ENCODE data around the gene GRAMD1C.

Gene GRAMD1C

GRCh38 chr3:113897373-113897777, 58.8 kb downstream of the GRAMD1C start:
- H3K23ac ChIP-seq (ENCODE audit: low read length in 2 of 2), result no peak overlapping the region
- H2BK12ac ChIP-seq (ENCODE audit: low read length in 2 of 2), result no peak overlapping the region
- no peak overlapping the region for H2AFZ ChIP-seq (ENCODE audit: low read depth, low read length)
- H3K36me3 ChIP-seq (ENCODE audit: control insufficient read depth in 1 of 2, insufficient read depth in 2 of 2, low read depth in 1 of 2, low read length in 2 of 2), result no peaks in the 10 kb centered on the region
- H3K9ac ChIP-seq (ENCODE audit: low read length), result peak overlapping the region; percentile 68
- DNase-seq, result no peak
- no peak overlapping the region for H2BK15ac ChIP-seq (ENCODE audit: low read depth, poor library complexity, severe bottlenecking)
- H2BK120ac ChIP-seq (ENCODE audit: low read depth, low read length), result no peak overlapping the region
- H3K27me3 ChIP-seq (ENCODE audit: control insufficient read depth in 1 of 2, insufficient read depth in 1 of 2, low read length in 2 of 2), result no peaks in the 10 kb centered on the region
- no peak overlapping the region for H2AK5ac ChIP-seq (ENCODE audit: low read length, severe bottlenecking)
- no peak overlapping the region for H3K4ac ChIP-seq (ENCODE audit: low read depth in 1 of 2, low read length in 2 of 2)
- H3K4me3 ChIP-seq (ENCODE audit: insufficient read depth in 1 of 2, low read depth in 1 of 2, low read length in 2 of 2), result peak overlapping the region in 1 of 2 experiments; percentile 62
- no peak overlapping the region for H3K27ac ChIP-seq (ENCODE audit: low read length, poor library complexity, severe bottlenecking)
- no peak overlapping the region for H3K14ac ChIP-seq (ENCODE audit: low read length in 2 of 2)
- no peak overlapping the region for H4K8ac ChIP-seq (ENCODE audit: low read length)
- no peak overlapping the region for H3K4me2 ChIP-seq (ENCODE audit: low read length, poor library complexity, severe bottlenecking)
- no peak overlapping the region for H3K18ac ChIP-seq (ENCODE audit: low read depth in 1 of 2, low read length in 2 of 2)
- no peak overlapping the region for H4K91ac ChIP-seq (ENCODE audit: low read length)
- no peaks in the 10 kb centered on the region for H3K9me3 ChIP-seq (ENCODE audit: control insufficient read depth, low read length)
- WGBS, result no CpG with 5 or more reads among the region's 1 CpG
- no peaks in the 10 kb centered on the region for H3K79me1 ChIP-seq (replicated peaks; ENCODE audit: low read length, poor library complexity, severe bottlenecking)
- H3K4me1 ChIP-seq (ENCODE audit: control insufficient read depth, insufficient read depth, low read depth, low read length), result no peaks in the 10 kb centered on the region
- H2BK5ac ChIP-seq (ENCODE audit: low read depth, low read length, poor library complexity, severe bottlenecking), result no peak overlapping the region

DNA sequence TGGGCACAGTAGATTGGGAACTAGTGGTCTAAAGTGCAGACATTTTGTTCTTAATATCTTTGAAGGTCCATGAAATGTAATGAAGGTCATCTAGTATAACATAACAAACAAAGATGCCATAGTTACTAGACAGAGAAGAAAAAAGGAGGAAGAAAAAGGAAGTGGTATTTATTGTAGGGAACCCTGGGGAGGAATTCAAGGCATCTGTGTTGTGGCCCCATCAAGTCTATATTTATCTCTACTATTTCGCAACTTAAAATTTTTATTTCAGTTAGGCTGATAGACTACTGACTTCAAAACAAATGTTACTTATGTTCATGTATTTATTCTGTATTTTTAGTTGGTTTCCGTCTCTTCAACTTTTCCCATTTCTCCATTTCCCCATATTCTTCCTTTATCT, 60.3 kb downstream of the GRAMD1C start:
- H3K79me1 ChIP-seq (replicated peaks; ENCODE audit: low read length, poor library complexity, severe bottlenecking), result no peaks in the 10 kb centered on the region
- H3K18ac ChIP-seq (ENCODE audit: low read depth in 1 of 2, low read length in 2 of 2), result no peak overlapping the region
- H2BK120ac ChIP-seq (ENCODE audit: low read depth, low read length), result no peak overlapping the region
- no peak overlapping the region for H3K27ac ChIP-seq (ENCODE audit: low read length, poor library complexity, severe bottlenecking)
- H2BK12ac ChIP-seq (ENCODE audit: low read length in 2 of 2), result no peak overlapping the region
- no peak overlapping the region for H3K4me3 ChIP-seq (ENCODE audit: insufficient read depth in 1 of 2, low read depth in 1 of 2, low read length in 2 of 2)
- no peaks in the 10 kb centered on the region for H3K36me3 ChIP-seq (ENCODE audit: control insufficient read depth in 1 of 2, insufficient read depth in 2 of 2, low read depth in 1 of 2, low read length in 2 of 2)
- no peaks in the 10 kb centered on the region for H3K9me3 ChIP-seq (ENCODE audit: control insufficient read depth, low read length)
- no peak overlapping the region for H3K23ac ChIP-seq (ENCODE audit: low read length in 2 of 2)
- H3K27me3 ChIP-seq (ENCODE audit: control insufficient read depth in 1 of 2, insufficient read depth in 1 of 2, low read length in 2 of 2), result no peaks in the 10 kb centered on the region
- H3K9ac ChIP-seq (ENCODE audit: low read length), result no peak overlapping the region
- no peak overlapping the region for H3K4me2 ChIP-seq (ENCODE audit: low read length, poor library complexity, severe bottlenecking)
- no peak overlapping the region for H4K91ac ChIP-seq (ENCODE audit: low read length)
- H4K8ac ChIP-seq (ENCODE audit: low read length), result no peak overlapping the region
- no peak overlapping the region for H2AK5ac ChIP-seq (ENCODE audit: low read length, severe bottlenecking)
- H2BK5ac ChIP-seq (ENCODE audit: low read depth, low read length, poor library complexity, severe bottlenecking), result no peak overlapping the region
- 93% methylated on average over 1 of the region's 2 CpGs for WGBS
- no peak overlapping the region for H3K4ac ChIP-seq (ENCODE audit: low read depth in 1 of 2, low read length in 2 of 2)
- no peak overlapping the region for H2AFZ ChIP-seq (ENCODE audit: low read depth, low read length)
- H2BK15ac ChIP-seq (ENCODE audit: low read depth, poor library complexity, severe bottlenecking), result no peak overlapping the region
- peak; percentile 48 for DNase-seq
- no peaks in the 10 kb centered on the region for H3K4me1 ChIP-seq (ENCODE audit: control insufficient read depth, insufficient read depth, low read depth, low read length)
- H3K14ac ChIP-seq (ENCODE audit: low read length in 2 of 2), result no peak overlapping the region

GRCh38 chr3:113906568-113907140, 68.1 kb downstream of the GRAMD1C start:
- no peak overlapping the region for H4K91ac ChIP-seq (ENCODE audit: low read length)
- no peak overlapping the region for H3K18ac ChIP-seq (ENCODE audit: low read depth in 1 of 2, low read length in 2 of 2)
- H2AK5ac ChIP-seq (ENCODE audit: low read length, severe bottlenecking), result no peak overlapping the region
- H3K9ac ChIP-seq (ENCODE audit: low read length), result no peak overlapping the region
- no peaks in the 10 kb centered on the region for H3K36me3 ChIP-seq (ENCODE audit: control insufficient read depth in 1 of 2, insufficient read depth in 2 of 2, low read depth in 1 of 2, low read length in 2 of 2)
- H3K14ac ChIP-seq (ENCODE audit: low read length in 2 of 2), result no peak overlapping the region
- H2BK120ac ChIP-seq (ENCODE audit: low read depth, low read length), result no peak overlapping the region
- H3K4me2 ChIP-seq (ENCODE audit: low read length, poor library complexity, severe bottlenecking), result no peak overlapping the region
- H3K4me1 ChIP-seq (ENCODE audit: control insufficient read depth, insufficient read depth, low read depth, low read length), result no peaks in the 10 kb centered on the region
- H4K8ac ChIP-seq (ENCODE audit: low read length), result no peak overlapping the region
- H3K27ac ChIP-seq (ENCODE audit: low read length, poor library complexity, severe bottlenecking), result no peak overlapping the region
- no peak overlapping the region for H2BK12ac ChIP-seq (ENCODE audit: low read length in 2 of 2)
- H2BK5ac ChIP-seq (ENCODE audit: low read depth, low read length, poor library complexity, severe bottlenecking), result no peak overlapping the region
- H3K79me1 ChIP-seq (replicated peaks; ENCODE audit: low read length, poor library complexity, severe bottlenecking), result no peaks in the 10 kb centered on the region
- H2BK15ac ChIP-seq (ENCODE audit: low read depth, poor library complexity, severe bottlenecking), result no peak overlapping the region
- no peak overlapping the region for H3K4ac ChIP-seq (ENCODE audit: low read depth in 1 of 2, low read length in 2 of 2)
- 96% methylated on average over 4 of the region's 4 CpGs for WGBS
- H3K4me3 ChIP-seq (ENCODE audit: insufficient read depth in 1 of 2, low read depth in 1 of 2, low read length in 2 of 2), result no peak overlapping the region
- H3K23ac ChIP-seq (ENCODE audit: low read length in 2 of 2), result no peak overlapping the region
- H2AFZ ChIP-seq (ENCODE audit: low read depth, low read length), result no peak overlapping the region
- DNase-seq, result no peak
- no peaks in the 10 kb centered on the region for H3K27me3 ChIP-seq (ENCODE audit: control insufficient read depth in 1 of 2, insufficient read depth in 1 of 2, low read length in 2 of 2)
- peaks cover 5% of the 10 kb centered on the region for H3K9me3 ChIP-seq (ENCODE audit: control insufficient read depth, low read length)

DNA sequence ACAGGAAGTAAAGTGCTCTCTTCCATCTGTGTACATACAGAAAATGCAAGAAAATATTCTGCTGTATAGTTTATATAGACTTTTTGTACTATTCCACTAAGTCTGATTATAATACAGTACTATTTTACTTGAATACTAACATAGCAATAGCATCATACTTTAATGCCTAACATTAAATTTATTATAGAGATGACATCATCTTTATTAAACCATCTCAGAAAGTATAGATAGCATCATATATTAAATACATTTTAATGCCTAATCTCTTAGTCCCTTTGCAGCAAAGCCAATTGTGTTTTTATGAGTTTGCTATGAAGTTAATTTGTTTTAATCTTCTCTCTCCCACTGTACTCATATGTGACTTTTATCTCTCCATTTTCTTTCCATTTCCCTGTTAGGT, 69.5 kb downstream of the GRAMD1C start:
- no peak overlapping the region for H4K91ac ChIP-seq (ENCODE audit: low read length)

More for the DNA sequence above, 69.5 kb downstream of the GRAMD1C start:
- Histone ChIP-seq H2BK5ac (ENCODE audit: low read depth, low read length, poor library complexity, severe bottlenecking) (no peak overlapping the region), H3K9me3 (ENCODE audit: control insufficient read depth, low read length) (peaks cover 5% of the 10 kb centered on the region), H3K27me3 (ENCODE audit: control insufficient read depth in 1 of 2, insufficient read depth in 1 of 2, low read length in 2 of 2) (no peaks in the 10 kb centered on the region), H3K79me1 (replicated peaks; ENCODE audit: low read length, poor library complexity, severe bottlenecking) (no peaks in the 10 kb centered on the region), H4K8ac (ENCODE audit: low read length) (no peak overlapping the region), H3K9ac (ENCODE audit: low read length) (no peak overlapping the region), H2AK5ac (ENCODE audit: low read length, severe bottlenecking) (no peak overlapping the region), H3K36me3 (ENCODE audit: control insufficient read depth in 1 of 2, insufficient read depth in 2 of 2, low read depth in 1 of 2, low read length in 2 of 2) (no peaks in the 10 kb centered on the region), H3K4me2 (ENCODE audit: low read length, poor library complexity, severe bottlenecking) (no peak overlapping the region), H3K27ac (ENCODE audit: low read length, poor library complexity, severe bottlenecking) (no peak overlapping the region), H3K4me1 (ENCODE audit: control insufficient read depth, insufficient read depth, low read depth, low read length) (no peaks in the 10 kb centered on the region), H3K4ac (ENCODE audit: low read depth in 1 of 2, low read length in 2 of 2) (no peak overlapping the region), H3K4me3 (ENCODE audit: insufficient read depth in 1 of 2, low read depth in 1 of 2, low read length in 2 of 2) (no peak overlapping the region), H3K18ac (ENCODE audit: low read depth in 1 of 2, low read length in 2 of 2) (no peak overlapping the region), H3K14ac (ENCODE audit: low read length in 2 of 2) (no peak overlapping the region), H3K23ac (ENCODE audit: low read length in 2 of 2) (no peak overlapping the region), H2AFZ (ENCODE audit: low read depth, low read length) (no peak overlapping the region), H2BK12ac (ENCODE audit: low read length in 2 of 2) (no peak overlapping the region), H2BK120ac (ENCODE audit: low read depth, low read length) (no peak overlapping the region), H2BK15ac (ENCODE audit: low read depth, poor library complexity, severe bottlenecking) (no peak overlapping the region)
- no peak for DNase-seq

Measured in mesenchymal stem cell (in vitro differentiated cells and primary cell).